OCI-LY3 (cell line): ENCODE data around the gene TCP11L1.

Source experiments
- H2AFZ ChIP-seq: fragments of 200-600, 300-600 bp; shearing (Covaris generic); 2 replicates; pipeline ENCODE4 v1.6.0; 2014; ENCODE audit warnings: antibody characterized with exemption, low read depth, low read length
- H3K27ac ChIP-seq: fragments of 200-600, 300-600 bp; sonication (generic); 2 replicates; pipeline ENCODE4 v1.5.1; 2014; ENCODE audit warnings: mild to moderate bottlenecking, low read length, moderate library complexity, mixed read lengths
- H3K27me3 ChIP-seq: fragments of 200-600, 300-600 bp; sonication (generic); 2 replicates; pipeline ENCODE4 v1.6.1; 2014; ENCODE audit warnings: low read depth, low read length, mixed read lengths
- H3K36me3 ChIP-seq: fragments of 200-600, 300-600 bp; sonication (generic); replicated peaks from 2 replicates; pipeline ENCODE3; 2014; ENCODE audit warnings: low read depth, low read length, mixed read lengths
- H3K4me1 ChIP-seq: fragments of 300-600, 200-600 bp; sonication (generic); 2 replicates; pipeline ENCODE4 v1.6.1; 2014; ENCODE audit warnings: low read length, mixed read lengths
- H3K4me2 ChIP-seq: fragments of 200-600, 300-600 bp; sonication (generic); 2 replicates; pipeline ENCODE4 v1.6.1; 2014; ENCODE audit warnings: low read length, mixed read lengths
- H3K4me3 ChIP-seq: fragments of 300-600, 200-600 bp; sonication (generic); 2 replicates; pipeline ENCODE4 v1.5.1; 2014; ENCODE audit warnings: antibody characterized with exemption, mild to moderate bottlenecking, low read length, moderate library complexity
- H3K79me2 ChIP-seq: fragments of 300-600, 200-600 bp; shearing (Covaris generic); 2 replicates; pipeline ENCODE4 v1.6.1; 2014; ENCODE audit warnings: mild to moderate bottlenecking, low read length, mixed read lengths
- H3K9ac ChIP-seq: fragments of 300-600, 200-600 bp; shearing (Covaris generic); 2 replicates; pipeline ENCODE4 v1.6.0; 2014; ENCODE audit warnings: mild to moderate bottlenecking, low read length, moderate library complexity
- H3K9me3 ChIP-seq: fragments of 200-600, 300-600 bp; shearing (Covaris generic); 2 replicates; pipeline ENCODE4 v1.6.1; 2014; ENCODE audit warnings: low read length, mixed read lengths; ENCODE audit not compliant: insufficient read depth
- H4K20me1 ChIP-seq: fragments of 200-600, 300-600 bp; sonication (generic); 2 replicates; pipeline ENCODE4 v1.6.1; 2016; ENCODE audit warnings: low read length, mixed read lengths; ENCODE audit not compliant: insufficient read depth
- CTCF ChIP-seq: fragments of 200-600, 300-600 bp; sonication (generic); IDR thresholded peaks from 2 replicates; pipeline ENCODE4 v1.5.1; 2014; ENCODE audit warnings: antibody characterized with exemption, low read length, low read depth
- EZH2phosphoT487 ChIP-seq: fragments of 200-600 bp; shearing (Covaris generic); IDR thresholded peaks from 2 replicates; pipeline ENCODE4 v1.6.1; 2018; ENCODE audit warnings: antibody characterized with exemption, mixed run types, low read depth

TCP11L1 gene

GRCh38 chr11:33006010-33006409 lies 33.4 kb upstream of the TCP11L1 start:
- TF ChIP-seq EZH2phosphoT487 (no peak), CTCF (no peak)
- peaks cover 7% of the 10 kb centered on the region; the same call in 1 of the 2 replicates for H3K27me3 ChIP-seq
- no peak overlapping the region for H3K9ac ChIP-seq
- H3K4me1 ChIP-seq = peaks cover 3% of the 10 kb centered on the region
- no peaks in the 10 kb centered on the region for H3K79me2 ChIP-seq
- no peaks in the 10 kb centered on the region for H4K20me1 ChIP-seq
- no peak overlapping the region for H2AFZ ChIP-seq
- no peaks in the 10 kb centered on the region for H3K36me3 ChIP-seq
- no peak overlapping the region for H3K4me3 ChIP-seq
- no peak overlapping the region for H3K27ac ChIP-seq
- no peaks in the 10 kb centered on the region for H3K9me3 ChIP-seq
- H3K4me2 ChIP-seq = no peak overlapping the region

GRCh38 chr11:33013755-33014154 lies 25.6 kb upstream of the TCP11L1 start:
- Histone ChIP-seq H3K79me2 (no peaks in the 10 kb centered on the region), H3K9ac (no peak overlapping the region), H3K4me2 (no peak overlapping the region), H3K27me3 (peaks cover 19% of the 10 kb centered on the region), H3K4me1 (peaks cover 14% of the 10 kb centered on the region), H4K20me1 (no peaks in the 10 kb centered on the region), H3K9me3 (no peaks in the 10 kb centered on the region), H3K4me3 (no peak overlapping the region), H3K36me3 (no peaks in the 10 kb centered on the region), H2AFZ (no peak overlapping the region), H3K27ac (no peak overlapping the region)
- TF ChIP-seq CTCF (no peak), EZH2phosphoT487 (no peak)

- no peak within 1 kb of the TSS for H3K4me2 ChIP-seq
- TF ChIP-seq CTCF = no peak
These were observed 23.5 kb upstream of the TCP11L1 start, which contains the start of gene DEPDC7 for GRCh38 chr11:33015621-33016551. Gene DEPDC7, plus strand, starts transcription at chr11:33015878. Its CDS starts 78 bp downstream, at chr11:33015956.

GRCh38 chr11:33016654-33017053 lies 22.7 kb upstream of the TCP11L1 start:
- no peak overlapping the region for H3K4me3 ChIP-seq
- TF ChIP-seq EZH2phosphoT487 = no peak
- TF ChIP-seq CTCF = no peak

More at GRCh38 chr11:33015621-33016551, 23.5 kb upstream of the TCP11L1 start, which contains the start of gene DEPDC7:
- no peak within 1 kb of the TSS for H2AFZ ChIP-seq
- no peaks in the 10 kb centered on the region for H3K36me3 ChIP-seq
- no peak within 1 kb of the TSS for H3K4me3 ChIP-seq
- H4K20me1 ChIP-seq = no peaks in the 10 kb centered on the region
- peaks cover 20% of the 10 kb centered on the region for H3K27me3 ChIP-seq
- H3K79me2 ChIP-seq = no peaks in the 10 kb centered on the region
- peaks cover 13% of the 10 kb centered on the region for H3K4me1 ChIP-seq
- no peaks in the 10 kb centered on the region for H3K9me3 ChIP-seq
- H3K9ac ChIP-seq = no peak within 1 kb of the TSS
- H3K27ac ChIP-seq = no peak within 1 kb of the TSS

More at GRCh38 chr11:33016654-33017053, 22.7 kb upstream of the TCP11L1 start:
- Histone ChIP-seq H3K4me1 (peaks cover 5% of the 10 kb centered on the region), H3K79me2 (no peaks in the 10 kb centered on the region), H2AFZ (no peak overlapping the region), H4K20me1 (no peaks in the 10 kb centered on the region), H3K27ac (no peak overlapping the region), H3K9ac (no peak overlapping the region), H3K36me3 (no peaks in the 10 kb centered on the region), H3K27me3 (peaks cover 20% of the 10 kb centered on the region), H3K9me3 (no peaks in the 10 kb centered on the region), H3K4me2 (no peak overlapping the region)
